GF-D8 (cell line): Measurements from ENCODE around the gene MYO9A.
"Not testable (repeated sequence)": the region's sequence is repeated elsewhere in the genome, so short reads cannot be mapped to it uniquely, and the experiment has no call there.

ENCODE experiments used
- DNase-seq: peaks from one replicate; lab custom pipeline; 2025; lab: John Stamatoyannopoulos, UW

MYO9A gene

DNA sequence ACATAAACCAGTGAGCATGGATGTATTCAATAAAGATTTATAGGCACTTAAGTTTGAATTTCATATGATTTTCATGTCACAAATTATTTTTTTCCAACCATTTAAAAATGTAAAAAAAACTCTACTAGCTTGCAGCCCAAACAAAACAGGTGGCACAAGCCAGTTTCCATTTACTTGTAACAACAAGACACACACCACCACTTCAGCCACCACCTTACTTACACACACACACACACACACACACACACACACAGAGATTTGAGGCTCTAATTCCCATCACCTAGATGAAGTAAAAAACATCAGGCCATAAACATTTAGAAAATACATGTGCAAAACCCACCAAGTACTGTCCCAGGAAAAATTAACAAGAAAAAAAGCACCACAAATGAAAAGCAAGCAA is 25.3 kb downstream of the MYO9A start:
- no peak for DNase-seq

DNA sequence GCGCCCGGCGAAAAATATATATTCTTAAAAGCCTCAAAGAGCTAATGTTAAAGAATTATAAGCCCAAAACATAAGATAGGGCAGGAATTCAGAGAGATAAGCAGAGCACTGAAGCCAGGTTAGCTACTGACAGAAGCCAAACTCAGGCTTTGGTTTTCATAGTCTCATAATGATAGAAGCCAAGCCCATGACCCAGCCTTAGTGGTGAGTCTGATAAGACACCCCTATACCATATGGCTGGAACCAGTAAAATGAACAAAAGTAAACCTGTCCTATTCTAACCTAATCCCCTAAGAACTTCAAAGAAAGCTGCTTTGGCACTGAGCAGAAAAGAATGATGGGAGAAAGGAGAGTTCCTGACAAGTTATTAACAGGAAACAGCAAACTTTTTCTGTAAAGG is 25.9 kb downstream of the MYO9A start:
- DNase-seq = no peak

DNA sequence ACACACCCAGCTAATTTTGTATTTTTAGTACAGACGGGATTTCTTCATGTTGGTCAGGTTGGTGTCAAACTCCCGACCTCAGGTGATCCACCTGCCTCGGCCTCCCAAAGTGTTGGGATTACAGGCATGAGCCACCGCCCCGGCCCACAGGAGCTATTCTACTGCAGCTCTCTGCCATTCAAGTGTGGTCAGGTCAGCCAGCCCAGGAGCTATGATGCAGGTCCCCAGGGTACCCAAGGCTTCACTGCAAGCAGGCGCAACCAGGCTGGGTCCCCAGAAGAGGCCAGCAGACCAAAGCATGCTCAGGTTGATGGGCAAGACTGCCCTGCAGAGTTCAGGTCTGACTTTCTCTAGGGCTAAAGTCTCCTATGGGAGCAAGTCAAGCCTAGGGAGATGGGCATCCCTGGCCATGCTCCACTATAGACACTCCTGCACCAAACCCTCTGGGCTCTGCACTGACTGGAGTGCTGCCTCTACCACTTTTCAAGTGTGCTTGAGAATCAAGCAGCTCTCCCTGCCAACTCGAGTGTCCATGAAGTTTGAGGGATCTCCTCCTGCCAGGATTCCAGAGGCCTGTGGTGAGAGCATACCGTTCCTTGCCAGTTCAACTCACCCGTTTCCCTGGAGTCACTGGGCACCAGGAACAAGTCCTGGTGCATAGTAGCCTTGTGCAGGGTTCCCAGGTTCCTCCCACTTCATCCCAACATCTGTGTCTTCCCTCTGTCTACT is 30.9 kb downstream of the MYO9A start:
- no peak for DNase-seq

DNA sequence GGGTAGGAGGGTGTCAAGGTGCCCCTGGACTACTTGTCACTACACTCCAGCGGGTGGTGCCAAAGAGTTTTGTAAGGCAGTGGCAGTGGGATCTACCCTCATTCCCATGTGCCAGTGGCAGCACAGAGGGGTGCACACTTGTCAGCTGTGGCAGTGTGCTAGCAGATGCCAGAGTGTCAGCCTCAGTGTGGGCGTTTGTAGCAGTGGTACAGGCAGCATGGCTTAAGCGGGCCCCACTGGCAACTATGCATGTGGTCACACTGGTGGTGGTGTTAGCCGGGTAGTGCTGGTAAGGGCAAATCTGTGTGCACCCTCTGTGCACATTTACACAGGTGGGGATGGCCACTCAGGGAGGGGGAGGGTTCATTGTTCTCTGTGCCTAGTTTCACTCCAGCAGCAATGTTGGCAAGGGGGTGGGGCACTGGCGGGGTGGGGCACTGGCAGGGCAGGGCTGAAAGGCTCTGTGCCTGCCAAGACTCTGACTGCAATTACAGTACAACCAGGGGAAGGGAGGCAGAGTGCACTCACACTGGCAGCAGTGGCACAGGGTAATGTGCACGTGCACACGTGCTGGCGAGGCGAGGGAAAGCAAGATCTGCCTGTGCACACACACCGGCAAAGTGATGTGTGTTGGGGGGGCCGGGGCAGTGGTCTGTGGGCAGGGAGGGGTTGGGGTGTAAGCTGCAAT is 31.8 kb downstream of the MYO9A start:
- no peak for DNase-seq

DNA sequence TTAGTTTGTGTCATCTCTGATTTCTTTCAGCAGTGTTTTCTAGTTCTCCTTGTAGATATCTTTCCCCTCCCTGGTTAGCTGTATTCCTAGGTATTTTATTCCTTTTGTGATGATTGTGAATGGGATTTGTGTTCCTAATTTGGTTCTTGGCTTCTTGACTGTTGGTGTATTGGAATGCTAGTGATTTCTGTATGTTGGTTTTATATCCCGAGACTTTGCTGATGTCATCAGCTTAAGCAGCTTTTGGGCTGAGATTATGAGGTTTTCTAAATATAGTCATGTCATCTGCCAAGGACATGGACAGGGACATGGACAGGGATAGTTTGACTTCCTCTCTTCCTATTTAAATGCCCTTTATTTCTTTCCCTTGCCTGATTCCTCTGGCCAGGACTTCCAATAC is 35.8 kb downstream of the MYO9A start:
- no peak for DNase-seq

DNA sequence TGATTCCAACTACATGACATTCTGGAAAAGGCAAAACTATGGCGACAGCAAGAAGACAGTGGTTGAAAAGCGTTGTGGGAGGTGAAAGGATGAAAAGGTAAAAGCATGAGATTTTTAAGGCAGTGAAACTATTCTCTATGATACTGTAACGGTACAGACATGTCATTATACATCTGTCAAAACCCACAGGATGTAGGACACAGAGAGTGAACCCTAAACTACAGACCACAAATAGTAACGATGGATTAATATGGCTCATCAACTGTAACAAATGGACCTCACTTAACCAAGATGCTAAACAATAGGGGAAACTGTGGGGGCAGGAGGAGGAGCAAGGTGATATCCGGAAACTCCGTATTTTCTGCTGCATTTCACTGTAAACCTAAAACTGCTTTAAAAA is 39.1 kb downstream of the MYO9A start:
- DNase-seq = no peak

DNA sequence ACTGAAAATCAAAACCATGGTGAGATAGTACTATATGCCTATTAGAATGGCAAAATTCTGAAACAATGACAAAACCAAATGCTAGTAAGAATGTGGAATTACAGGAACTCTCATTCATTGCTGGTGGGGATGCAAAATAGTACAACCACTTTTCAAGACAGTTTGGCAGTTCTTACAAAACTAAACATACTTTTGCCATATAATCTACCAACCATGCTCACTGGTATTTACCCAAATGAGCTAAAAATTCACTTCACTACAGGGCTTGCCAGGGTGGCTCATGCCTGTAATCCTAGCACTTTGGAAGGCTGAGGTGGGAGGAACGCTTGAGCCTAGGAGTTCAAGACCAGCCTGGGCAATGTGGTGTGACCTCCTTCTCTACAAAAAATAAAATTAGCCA is 40.0 kb downstream of the MYO9A start:
- DNase-seq = no peak

DNA sequence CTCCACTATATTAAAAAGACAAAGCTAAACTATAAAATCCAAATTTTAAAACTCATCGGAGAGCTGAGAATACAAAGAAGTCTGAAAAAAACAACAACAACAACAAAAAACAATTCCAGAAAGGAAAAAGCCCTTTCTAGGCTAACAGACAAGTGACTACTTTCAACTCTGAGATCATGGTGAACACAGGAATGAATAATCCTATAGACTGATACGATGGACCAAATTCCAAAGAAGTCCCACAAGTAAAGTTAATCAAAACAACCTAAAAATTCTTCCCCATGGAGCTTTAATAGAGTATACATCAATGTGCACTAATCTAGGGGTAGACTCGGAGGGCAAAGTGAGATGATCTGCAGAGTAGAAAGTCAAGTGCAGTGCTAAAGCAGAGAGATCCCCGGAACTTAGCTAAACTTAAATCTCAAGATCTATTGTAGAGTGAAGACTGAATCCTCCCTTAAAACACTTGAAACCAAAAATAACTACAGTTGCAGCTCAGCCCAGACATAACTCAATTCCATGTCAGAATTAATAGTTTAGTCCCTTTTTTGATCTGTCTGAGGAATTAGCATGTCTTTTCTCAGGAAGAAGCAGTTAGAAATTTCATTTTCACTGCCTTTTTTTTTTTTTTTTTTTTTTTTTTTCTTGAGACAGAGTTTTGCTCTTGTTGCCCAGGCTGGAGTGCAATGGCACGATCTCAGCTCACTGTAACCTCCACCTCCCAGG is 43.5 kb downstream of the MYO9A start:
- no peak for DNase-seq

DNA sequence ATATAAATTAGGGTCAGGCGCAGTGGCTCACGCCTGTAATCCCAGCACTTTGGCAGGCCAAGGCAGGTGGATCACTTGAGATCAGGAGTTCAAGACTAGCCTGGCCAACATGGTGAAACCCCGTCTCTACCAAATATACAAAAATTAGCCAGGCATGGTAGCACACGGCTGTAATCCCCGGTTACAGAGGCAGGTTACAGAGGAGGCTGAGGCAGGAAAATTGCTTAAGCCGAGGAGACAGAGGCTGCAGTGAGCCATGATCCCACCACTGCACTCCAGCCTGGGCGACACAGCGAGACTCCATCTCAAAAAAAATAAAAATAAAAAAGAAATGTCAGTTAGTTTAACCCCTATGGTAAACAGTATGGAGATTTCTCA is 46.5 kb downstream of the MYO9A start:
- DNase-seq = not testable (repeated sequence)

DNA sequence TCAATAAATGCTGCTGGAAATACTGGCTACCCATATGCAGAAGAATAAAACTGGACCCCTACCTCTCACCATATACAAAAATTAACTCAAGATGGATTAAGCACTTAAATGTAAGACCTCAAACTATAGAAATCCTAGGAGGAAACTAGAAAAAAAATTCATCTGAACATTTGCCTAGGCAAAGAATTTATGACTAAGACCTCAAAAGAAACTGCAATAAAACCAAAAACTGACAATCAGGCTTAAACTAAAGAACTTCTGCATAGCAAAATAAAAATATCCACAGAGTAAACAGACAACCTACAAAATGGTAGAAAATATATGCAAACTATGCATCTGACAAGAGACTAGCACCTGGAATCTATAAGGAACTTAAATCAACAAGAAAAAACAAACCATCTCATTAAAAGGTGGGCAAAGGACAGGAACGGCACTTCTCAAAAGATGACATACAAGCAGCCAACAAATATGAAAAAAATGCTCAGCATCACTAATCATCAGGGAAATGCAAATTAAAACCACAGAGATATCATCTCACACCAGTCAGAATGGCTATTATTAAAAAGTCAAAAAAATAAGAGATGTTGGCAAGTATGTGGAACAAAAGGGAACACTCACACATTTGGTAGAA is 47.0 kb downstream of the MYO9A start:
- DNase-seq = no peak

DNA sequence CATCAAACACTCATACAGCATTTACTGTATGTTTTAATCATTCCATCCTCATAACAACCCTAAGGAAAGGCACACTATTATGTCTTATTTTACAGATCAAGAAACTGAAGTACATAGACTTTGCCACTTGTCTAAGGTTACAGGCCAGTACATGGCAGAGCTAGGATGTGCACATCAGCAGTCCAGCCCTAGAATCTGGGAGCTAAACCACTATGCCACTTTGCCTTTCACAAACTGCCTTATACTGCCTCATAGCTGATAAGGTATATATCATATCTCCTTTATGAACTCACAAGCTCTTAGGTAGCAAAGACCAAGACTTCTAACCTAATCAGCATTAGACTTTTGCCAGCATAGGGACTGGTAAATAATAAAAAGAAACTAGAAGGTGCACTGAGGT is 49.1 kb downstream of the MYO9A start:
- DNase-seq = no peak

DNA sequence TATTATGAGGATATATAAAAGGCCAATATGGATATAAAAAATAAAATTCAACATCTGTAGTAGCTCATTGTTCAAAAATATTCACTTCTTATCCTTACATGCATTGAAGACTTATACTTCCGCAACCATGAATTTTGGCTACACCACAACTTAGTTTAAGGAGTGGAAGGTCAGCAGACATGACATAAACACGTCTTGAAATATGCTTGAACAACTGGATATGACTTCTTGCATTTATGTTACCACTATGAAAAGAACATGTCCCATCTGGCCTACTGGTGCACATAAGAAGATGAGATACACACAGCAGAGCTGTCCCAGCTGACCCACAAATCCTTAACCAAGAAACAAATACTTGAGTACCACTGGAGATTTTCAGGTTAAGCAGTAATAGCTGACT is 52.1 kb downstream of the MYO9A start:
- DNase-seq = no peak

DNA sequence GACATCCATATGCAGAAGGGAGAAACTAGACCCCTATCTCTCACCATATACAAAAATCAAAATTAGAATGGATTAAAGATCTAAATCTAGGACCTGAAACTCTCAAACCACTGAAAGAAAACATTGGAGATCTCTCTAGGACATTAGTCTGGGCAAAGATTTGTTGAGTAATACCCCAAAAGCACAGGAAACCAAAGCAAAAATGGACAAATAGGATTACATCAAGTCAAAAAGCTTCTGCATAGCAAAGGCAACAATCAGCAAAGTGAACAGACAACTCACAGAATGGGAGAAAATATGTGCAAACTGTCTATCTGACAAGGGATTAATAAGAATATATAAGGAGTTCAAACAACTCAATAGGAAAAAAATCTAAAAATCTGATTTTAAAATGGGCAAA is 54.8 kb downstream of the MYO9A start:
- no peak for DNase-seq

DNA sequence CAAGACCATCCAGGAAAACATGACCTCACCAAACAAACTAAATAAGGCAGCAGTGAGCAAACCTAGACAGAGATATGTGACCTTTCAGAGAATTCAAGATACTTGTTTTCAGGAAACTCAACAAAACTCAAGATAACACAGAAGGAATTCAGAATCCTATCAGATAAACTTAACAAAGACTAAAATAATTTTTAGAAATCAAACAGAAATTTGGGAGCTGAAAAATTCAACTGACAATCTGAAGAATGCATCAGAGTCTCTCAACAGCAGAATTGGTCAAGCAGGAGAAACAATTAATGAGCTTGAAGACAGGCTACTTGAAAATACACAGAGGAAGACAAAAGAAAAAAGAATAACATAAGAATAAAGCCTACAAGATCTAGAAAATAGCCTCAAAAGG is 55.6 kb downstream of the MYO9A start:
- no peak for DNase-seq

DNA sequence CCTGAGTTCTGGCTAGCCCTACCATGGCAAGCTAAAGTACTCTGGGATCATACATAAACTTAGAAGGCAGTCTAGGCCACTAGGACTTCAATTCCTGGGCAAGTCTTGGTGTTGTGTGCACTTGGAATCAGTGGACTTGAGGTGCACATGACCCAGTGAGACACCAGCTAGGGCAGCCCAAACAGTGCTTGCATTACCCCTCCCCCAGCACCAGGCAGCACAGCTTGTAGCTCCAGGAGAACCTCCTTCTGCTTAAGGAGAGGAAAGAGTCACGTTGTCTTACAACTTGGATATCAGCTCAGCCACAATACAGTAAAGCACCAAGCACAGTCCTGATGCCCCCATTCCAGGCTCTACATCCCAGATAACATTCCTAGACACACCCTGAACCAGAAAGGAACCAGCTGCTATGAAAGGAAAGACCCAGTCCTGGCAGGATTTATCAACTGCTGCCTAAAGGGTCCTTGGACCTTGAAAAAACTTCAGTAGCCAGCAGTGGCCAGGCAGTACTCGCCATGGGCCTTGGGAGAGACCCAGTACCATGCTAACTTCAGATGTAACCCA is 57.2 kb downstream of the MYO9A start:
- DNase-seq = no peak

DNA sequence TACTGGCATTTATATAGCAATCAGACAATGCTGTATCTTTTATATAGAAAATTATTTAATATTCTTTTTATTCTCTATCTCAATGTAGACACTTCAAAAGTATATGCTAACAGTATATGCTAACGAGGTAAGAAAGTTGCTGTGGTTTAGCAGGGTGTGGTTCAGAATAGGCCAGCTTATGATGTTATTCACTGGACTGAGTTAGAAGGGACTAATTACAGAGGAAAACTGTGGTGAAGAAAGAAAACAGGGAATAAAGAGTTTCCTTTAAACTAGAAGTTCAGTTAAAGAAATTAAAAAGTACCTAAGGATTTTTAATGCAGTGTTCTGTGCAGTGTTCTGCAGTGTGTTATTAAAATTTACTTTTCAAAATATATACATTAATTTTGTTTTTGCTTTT is 59.4 kb downstream of the MYO9A start:
- DNase-seq = no peak

DNA sequence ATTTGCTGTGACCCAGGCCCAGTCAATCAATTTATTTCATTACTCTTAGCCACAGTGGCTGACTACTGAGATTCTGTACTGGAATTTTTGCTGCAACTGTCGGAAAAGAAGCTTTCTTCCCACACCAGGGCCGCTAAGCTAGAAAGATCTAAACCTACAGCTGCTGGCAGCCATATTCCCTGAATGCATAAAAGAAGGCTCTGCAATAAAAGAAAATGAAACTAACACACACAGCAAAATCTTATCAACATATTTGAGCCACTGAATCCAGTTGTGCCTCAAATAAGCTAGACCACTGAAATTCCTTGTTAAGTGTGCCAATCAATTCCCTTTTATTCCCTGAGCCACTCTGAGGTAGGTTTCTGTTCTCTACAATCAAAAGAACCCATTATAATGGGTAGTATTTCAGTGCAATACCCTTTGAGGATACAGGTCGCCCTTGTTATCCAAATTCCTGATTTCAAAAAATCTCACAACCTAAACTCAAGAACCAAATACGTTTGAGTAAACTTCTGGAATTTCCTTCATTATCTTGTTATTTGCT is 60.3 kb downstream of the MYO9A start:
- no peak for DNase-seq

DNA sequence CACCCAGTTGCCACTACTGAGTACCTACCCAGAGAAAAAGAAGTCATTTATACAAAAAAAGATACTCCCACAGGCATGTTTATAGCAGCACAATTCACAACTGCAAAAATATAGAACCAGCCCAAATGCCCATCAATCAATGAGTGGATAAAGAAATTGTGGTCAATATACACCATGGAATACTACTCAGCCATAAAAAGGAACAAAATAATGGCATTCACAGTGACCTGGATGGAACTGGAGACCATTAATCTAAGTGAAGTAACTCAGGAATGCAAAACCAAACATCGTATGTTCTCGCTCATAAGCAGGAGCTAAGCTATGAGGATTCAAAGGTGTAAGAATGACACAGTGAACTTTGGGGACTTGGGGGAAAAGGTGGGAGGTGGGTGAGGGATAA is 61.7 kb downstream of the MYO9A start:
- not testable (repeated sequence) for DNase-seq

DNA sequence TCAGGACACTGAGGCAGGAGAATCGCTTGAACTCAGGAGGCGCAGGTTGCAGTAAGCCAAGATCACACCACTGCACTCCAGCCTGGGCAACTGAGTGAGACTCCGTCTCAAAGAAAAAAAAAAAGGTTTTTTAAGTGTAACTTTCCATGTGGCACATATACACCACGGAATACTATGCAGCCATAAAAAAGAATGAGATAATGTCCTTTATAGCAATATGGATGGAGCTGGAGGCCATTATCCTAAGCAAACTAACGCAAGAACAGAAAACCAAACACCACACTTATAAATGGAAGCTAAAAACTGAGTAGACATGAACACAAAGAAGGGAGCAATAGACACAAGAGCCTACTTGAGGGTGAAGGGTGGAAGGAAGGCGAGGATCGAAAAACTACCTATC is 64.7 kb downstream of the MYO9A start:
- DNase-seq = not testable (repeated sequence)

DNA sequence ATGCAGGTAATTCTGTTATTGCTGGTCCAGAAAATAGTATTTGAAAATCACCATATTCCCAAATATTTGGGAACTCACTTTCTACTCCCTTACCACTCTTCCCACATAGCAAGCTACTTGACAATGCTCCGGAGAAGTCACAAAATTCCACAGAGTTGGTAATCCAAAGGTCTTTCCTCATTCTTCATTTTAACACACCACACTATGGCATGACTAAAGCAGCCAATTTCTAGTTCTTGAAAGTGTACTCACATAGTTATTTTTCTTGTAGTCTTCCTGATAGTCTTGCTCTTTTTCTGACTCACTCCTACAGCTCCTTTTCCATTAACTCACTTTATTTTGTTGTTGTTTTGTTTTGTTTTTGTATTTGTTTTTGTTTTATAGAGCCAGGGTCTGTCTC is 67.2 kb downstream of the MYO9A start:
- no peak for DNase-seq

DNA sequence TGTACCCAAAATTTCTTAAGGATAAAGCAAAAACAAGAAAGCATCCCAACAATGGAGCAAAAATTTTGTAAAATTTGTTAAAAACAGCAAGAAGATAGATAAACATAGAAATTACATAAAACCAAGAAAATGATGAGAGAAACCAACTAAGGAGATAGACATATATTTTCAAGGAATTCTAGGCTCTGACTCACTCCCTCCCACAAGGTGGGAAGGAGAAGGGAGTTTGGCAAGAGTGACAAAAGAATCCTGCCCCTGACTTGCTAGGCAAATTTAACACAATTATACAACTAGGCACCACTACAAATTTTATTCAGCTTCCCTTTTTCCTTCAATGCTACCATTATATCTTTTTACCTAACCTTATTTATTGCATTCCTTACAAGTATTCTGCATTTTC is 70.9 kb downstream of the MYO9A start:
- DNase-seq = no peak

DNA sequence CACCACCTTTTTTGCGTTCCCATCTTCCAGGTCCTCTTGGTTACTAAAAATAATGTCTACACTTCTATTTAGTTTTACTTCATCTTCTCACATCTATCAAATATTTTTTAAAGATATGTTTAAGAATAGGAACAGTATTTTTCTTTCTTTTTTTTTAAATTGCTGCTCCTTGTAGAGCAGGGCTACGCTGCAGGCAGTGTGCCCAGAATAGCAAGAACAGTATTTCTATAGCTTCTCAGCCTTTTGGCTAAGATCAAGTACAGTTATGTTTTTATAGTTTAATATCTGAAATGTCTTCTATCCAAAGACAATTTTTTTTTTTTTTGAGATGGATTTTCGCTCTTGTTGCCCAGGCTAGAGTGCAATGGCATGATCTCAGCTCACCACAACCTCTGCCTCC is 73.0 kb downstream of the MYO9A start:
- DNase-seq = no peak
